ENCODE results near the gene AQP12B.

AQP12B gene

GRCh38 chr2:240717181-240717641 is 34.5 kb upstream of the AQP12B start:
- no peak for TF ChIP-seq ZFX (IDR thresholded peaks at IDR 0.05)
- no peak overlapping the region for H3K27ac ChIP-seq

- no peak for TF ChIP-seq ZFX (IDR thresholded peaks at IDR 0.05)
- no peak for TF ChIP-seq CTCF (conservative IDR thresholded peaks at IDR 0.05)
- H3K27ac ChIP-seq = no peak overlapping the region
These were observed 33.6 kb upstream of the AQP12B start for GRCh38 chr2:240716130-240716798.

- TF ChIP-seq CTCF (conservative IDR thresholded peaks at IDR 0.05) (no peak), ZFX (IDR thresholded peaks at IDR 0.05) (no peak)
- H3K27ac ChIP-seq = no peak overlapping the region
These were observed 32.4 kb upstream of the AQP12B start for GRCh38 chr2:240714747-240715725.

GRCh38 chr2:240713928-240714746 is 31.5 kb upstream of the AQP12B start:
- H3K27ac ChIP-seq = no peak overlapping the region

GRCh38 chr2:240713071-240713927 is 30.6 kb upstream of the AQP12B start:
- H3K27ac ChIP-seq = no peak overlapping the region
- TF ChIP-seq ZFX (IDR thresholded peaks at IDR 0.05) (no peak), CTCF (conservative IDR thresholded peaks at IDR 0.05) (no peak)

More at GRCh38 chr2:240713928-240714746, 31.5 kb upstream of the AQP12B start:
- TF ChIP-seq CTCF (conservative IDR thresholded peaks at IDR 0.05) (no peak), ZFX (IDR thresholded peaks at IDR 0.05) (no peak)

GRCh38 chr2:240712121-240712520 is 29.4 kb upstream of the AQP12B start:
- no peak overlapping the region for H3K27ac ChIP-seq
- TF ChIP-seq CTCF (conservative IDR thresholded peaks at IDR 0.05) (no peak), ZFX (IDR thresholded peaks at IDR 0.05) (no peak)

GRCh38 chr2:240711701-240712100 is 29.0 kb upstream of the AQP12B start:
- no peak overlapping the region for H3K27ac ChIP-seq

More at GRCh38 chr2:240711701-240712100, 29.0 kb upstream of the AQP12B start:
- TF ChIP-seq CTCF (conservative IDR thresholded peaks at IDR 0.05) (no peak), ZFX (IDR thresholded peaks at IDR 0.05) (no peak)
